GM19043 (cell line): ENCODE measurements around the gene EPPIN.
"Not testable (repeated sequence)": the region's sequence is repeated elsewhere in the genome, so short reads cannot be mapped to it uniquely, and the experiment has no call there.

ENCODE experiments used
- ATAC-seq: cut with Tn5 transposase; IDR thresholded peaks from one replicate; pipeline ENCODE4 v1.9.1; 2021; ENCODE audit warnings: low read depth; ENCODE audit not compliant: unreplicated experiment

Gene EPPIN

DNA sequence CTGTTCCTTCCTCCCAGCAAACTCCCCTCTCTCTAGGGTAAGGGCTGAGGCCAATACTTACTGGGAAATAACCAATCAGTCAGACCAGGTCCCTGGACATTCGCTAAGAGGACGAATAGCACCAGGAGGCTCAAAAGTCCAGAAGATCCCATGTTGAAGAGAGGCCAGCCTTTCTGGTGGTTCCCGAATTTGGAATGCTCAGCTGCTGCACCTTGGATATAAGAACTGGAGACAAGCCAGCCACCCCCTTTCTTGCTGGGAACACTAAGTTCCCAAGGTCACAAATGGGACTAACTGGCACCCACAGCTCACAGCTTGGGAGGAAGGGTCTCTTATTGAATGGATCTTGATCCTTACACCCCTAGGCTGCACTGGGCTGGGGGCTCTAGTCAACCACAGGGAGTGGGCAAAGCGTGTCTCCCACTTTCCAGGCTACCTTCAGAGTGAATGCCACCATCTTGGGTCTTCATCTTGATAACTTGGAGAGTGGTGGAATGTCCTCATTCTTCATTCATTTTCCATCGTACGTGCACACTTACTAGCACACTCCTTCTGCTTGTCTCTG is at the start of gene EPPIN:
Gene EPPIN, minus strand, starts transcription at position 196 of the 565 bp plus-strand sequence. Its CDS starts 44 bp downstream, at position 152.
- no peak for ATAC-seq

GRCh38 chr20:45595235-45595634 is 48.0 kb upstream of the EPPIN start:
- ATAC-seq, result no peak

GRCh38 chr20:45593498-45593897 is 46.3 kb upstream of the EPPIN start:
- no peak for ATAC-seq

GRCh38 chr20:45592574-45593189 is 45.5 kb upstream of the EPPIN start:
- ATAC-seq, result no peak

DNA sequence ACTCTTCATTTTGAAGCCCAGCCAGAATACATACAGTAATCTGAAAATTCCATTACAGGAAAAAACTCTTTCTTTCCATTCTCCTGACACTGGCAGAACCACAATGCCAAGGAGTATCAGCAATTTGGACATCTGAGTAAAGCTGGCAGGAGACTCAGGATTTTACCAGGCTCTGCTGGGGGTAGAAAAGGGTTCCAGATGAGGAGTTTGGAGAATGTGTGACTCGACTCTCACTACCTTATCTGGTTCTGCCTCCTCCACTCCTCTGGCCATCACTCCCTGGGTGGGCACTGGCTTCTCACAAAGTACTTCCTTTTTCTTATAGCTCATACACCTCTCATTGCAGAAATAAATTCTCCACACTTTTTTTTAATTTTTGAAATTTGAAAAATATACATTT is 42.5 kb upstream of the EPPIN start:
- no peak for ATAC-seq

DNA sequence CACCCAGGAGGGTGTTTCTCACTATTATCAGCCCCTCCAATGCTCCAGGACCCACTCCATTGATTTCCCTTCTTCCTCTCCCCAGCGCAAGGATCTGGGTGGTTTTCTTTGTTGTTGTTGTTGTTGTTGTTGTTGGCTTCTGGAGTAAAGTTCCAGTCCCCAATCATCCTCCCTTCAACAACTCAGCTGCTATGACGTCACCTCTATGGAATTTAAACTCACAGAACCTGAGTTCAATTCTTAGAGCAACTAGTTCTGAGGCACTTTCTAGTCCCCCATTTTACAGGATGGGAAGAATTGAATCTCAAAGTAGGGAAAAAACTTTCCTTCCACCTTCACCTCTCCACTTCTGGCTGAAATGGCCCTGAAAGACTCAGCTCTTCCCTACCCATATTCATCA is 41.6 kb upstream of the EPPIN start:
- no peak for ATAC-seq

DNA sequence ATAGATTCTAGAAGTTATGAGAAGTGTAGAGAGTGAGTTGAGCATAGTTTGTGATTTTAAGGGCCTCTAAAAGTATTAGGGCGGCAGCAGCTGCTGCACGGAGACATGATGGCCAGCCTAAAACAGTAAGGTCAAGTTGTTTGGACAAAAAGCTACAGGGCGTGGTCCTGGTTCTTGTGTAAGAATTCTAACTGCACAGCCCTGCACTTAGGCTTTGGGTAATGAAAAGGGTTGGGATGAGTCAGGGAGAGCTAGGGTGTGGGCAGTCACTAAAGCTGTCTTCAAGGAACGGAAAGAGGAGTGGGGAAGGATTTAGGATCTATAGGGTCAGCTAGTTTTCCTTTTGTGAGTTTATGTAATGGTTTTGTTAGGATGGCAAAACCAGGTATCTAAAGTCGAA is 38.8 kb upstream of the EPPIN start:
- not testable (repeated sequence) for ATAC-seq

GRCh38 chr20:45584294-45584693 is 37.1 kb upstream of the EPPIN start:
- ATAC-seq, result not testable (repeated sequence)

DNA sequence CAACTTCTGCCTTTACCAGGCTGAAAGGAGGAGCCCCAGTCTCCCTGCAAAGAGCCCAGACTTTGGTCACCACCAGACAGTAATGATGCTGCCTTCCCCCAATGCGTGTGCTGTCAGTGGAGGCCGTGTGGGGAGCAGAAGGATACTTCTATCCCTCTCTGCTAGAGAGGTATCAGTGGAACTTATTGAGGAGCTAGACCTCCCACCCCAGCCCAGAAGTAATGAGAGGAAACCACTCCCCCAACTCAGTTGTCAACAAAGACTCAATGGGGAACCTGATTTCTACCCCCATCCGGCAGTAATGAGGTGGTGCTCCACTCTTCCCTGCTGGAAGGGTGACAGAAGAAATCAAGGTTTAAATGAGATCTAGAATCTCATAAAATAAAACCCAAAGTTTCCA is 36.3 kb upstream of the EPPIN start:
- no peak for ATAC-seq

GRCh38 chr20:45581702-45582101 is 34.5 kb upstream of the EPPIN start:
- no peak for ATAC-seq

DNA sequence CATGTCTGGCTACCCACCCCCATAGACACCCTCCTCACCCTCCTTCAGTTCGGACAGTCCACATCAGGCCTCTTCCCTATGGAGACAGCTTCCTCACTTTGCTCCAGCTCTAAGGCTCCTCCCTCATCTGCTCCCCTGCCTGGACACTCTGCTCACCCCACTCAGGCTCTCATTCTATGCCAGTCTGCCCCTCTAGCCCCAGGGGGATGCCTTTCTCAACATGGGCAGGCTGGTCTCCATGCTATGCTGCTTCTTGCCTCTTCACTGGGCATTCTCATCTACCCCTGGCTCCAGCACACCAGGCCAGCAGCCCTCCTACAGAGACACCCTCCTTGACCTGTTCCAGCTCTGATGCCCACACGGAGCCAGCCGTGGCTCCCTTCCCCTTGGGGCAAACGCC is 32.0 kb upstream of the EPPIN start, which contains the start of gene WFDC8:
Gene WFDC8, minus strand, starts transcription at position 101 of the 400 bp plus-strand sequence. Its CDS starts 37 bp downstream, at position 64.
- no peak for ATAC-seq

DNA sequence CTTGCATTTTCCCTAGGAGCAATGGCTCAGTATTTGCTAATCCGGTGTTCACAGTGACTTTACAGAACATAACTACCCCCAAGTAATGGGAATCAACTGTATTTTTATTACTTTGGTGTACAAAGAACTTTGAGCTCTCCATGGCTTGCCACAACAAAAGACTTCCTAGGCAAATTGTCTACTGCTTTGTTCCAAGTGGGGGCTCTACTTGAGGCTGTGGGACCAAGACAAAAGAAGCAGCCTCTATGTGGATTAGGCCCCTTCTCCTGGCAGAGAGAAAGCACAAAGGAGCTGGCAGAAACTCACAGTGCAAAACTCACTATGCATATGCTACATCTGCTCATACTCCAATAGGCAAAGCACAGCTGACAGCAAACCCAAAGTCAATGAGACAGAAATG is 31.0 kb upstream of the EPPIN start:
- ATAC-seq, result no peak

DNA sequence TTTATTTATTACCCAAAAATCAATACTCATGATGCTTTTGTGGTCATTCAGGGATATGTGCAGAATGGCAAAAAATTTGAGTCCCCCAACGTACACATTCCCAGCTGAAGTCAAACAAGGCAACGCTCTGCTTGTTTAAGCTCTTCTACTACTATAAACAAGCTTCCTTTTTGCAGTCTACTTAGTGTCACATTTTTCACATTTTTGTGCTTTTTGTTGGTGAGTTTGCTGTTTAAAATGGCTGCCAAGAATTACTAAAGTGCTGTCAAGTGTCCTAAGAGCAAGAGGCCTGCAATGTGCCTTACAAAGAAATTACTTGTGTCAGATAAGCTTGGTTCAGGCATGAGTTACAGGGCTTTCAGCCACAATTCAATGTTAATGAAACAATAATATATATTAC is 29.8 kb upstream of the EPPIN start:
- ATAC-seq, result no peak

GRCh38 chr20:45575931-45576330 is 28.7 kb upstream of the EPPIN start:
- ATAC-seq, result no peak

GRCh38 chr20:45569650-45570049 is 22.4 kb upstream of the EPPIN start:
- not testable (repeated sequence) for ATAC-seq

GRCh38 chr20:45564760-45565276 is 17.6 kb upstream of the EPPIN start:
- no peak for ATAC-seq

DNA sequence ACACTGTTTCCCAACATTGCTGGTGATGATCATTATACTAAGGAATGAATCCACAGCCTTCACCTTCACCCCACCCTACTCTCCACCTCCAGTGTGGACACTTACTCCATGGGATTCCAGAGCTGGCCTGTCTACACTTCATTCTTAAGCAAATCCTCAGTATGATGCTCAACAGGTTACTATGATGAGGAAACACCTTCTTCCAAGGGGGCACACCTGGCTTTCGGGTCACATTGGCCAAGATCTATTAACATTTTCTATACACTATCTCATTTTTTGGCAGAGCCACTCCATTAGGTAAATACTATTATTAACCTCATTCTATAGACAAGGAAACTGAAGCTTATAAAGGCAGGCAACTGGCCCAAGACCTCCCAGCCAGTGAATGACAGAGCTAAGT is 8.0 kb upstream of the EPPIN start:
- ATAC-seq, result no peak

DNA sequence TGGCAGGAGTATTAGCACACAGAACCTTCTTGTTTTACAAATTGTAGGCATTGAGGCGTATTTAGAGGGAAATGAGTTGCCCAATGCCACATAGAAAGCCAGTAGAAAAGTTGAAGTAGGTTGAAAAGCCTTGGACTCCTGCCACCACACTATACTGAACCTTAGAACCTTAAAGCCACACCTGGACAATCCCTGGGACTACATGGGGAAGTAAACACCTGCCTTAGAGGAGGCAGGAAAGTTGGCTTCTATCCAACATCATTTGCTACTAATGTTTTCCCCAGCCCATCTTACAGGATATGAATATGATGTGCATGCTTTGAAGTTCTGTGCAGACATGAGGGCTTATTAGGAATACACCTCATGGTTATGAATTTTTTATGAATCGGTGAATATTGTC is 5.3 kb upstream of the EPPIN start:
- no peak for ATAC-seq

DNA sequence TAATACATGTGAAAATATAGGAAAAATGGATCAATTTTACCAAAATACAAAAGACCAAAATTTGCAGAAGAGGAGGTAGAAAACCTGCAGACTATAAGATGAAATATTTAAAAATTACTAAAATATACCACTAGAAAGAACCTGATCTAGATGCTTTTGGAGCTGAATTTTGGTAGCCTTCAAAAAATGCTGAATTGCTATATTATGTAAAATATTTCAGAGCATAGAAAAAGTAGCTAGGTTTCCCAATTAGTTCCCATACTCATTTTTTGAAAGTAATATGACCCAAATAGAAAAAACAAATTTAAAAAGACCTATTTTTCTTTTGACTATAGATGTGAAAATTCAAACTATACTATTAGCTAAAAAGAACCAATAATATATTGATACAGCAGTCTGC is 3.6 kb upstream of the EPPIN start:
- no peak for ATAC-seq

DNA sequence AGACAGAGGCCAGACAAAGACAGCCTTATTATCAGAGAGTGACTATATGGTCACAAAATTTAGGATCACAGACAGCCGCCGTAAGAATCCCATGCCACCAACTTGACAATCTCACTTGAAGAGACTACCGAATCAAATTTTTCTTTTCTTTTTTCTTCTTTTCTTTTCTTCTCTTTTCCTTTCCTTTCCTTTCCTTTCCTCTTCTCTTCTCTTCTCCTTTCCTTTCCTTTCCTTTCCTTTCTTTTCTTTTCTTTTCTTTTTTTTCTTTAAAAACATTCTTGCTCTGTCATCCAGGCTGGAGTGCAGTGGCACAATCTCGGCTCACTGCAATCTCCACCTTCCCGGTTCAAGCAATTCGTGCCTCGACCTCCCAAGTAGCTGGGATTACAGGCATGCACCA is 1.2 kb upstream of the EPPIN start:
- ATAC-seq, result no peak

DNA sequence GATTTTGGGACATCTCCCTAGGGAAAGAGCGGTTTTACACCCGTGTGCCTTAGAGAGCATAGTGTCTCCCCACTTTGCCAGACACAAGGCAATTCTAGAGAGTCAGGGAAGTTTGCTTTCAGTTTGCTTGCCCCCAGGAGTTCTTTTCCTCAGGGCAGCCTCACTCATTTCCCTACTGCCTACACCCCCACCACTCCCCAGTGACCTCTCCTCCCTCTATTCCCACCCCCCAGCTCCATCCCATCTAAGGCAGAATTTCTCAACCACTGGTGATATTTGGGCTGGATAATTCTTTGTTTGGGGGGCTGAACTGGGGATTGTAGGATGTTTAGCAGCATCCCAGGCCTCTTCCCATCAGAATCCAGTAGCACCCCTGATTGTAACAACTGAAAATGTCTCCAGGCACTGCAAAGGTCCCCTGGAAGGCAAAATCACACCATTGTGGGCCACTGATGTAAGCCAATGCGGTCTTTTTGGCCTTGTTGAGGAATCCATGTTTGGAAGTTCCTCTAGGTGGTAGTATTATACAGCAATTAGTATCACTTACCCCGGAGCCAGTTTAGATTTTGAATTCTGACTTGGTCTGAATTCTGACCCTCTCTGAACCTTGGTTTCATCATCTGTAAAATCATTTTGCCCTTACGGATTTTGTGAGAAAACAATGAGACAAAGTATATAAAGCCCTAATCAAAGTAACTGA is 1.3 kb downstream of the EPPIN start:
- ATAC-seq, result no peak

DNA sequence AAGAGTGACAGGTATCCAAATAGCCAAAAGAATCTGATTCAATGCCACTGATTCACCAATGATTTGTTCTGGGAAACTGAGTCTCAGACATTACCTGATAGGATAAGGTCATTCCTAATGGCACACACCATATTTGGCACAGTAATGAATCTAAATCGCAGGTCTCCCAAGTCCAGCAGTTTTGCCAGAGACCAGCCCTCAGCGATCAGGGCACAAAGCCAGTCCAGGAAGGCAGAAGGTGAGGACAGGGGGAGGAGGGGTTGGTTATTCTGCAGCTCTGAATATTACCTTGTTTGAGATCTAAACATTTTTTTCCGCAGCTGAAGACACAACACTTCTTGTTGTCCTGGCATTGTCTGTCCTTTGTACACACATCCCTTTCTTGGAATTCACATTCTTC is 1.9 kb downstream of the EPPIN start:
- ATAC-seq, result no peak
